HepG2 (cell line): ENCODE measurements around the gene MACROD2. TPM values are rescaled to one million over a fixed set of nuclear protein-coding genes. Genes with fewer than 3 reads are reported as not detected.

ENCODE experiments used
- ATAC-seq: fragments of 200-7000 bp; cut with Tn5 transposase; 3 replicates; pipeline ENCODE4 v1.9.1; 2020; ENCODE audit warnings: mild to moderate bottlenecking, moderate library complexity
- BruUV-seq: library from RNA; stranded (reverse); fragments of 400-500 nt; replicated peaks from 2 replicates; lab custom pipeline; 2021; lab: Mats Ljungman, UMichigan
- CTCF ChIA-PET: fragments of 300-600 bp; formaldehyde crosslinking; extraction: SDS; loops from one replicate; lab custom pipeline; 2021; ENCODE audit warnings: low total read pairs, inconsistent platforms, low intra/inter-chr PET ratio; lab: Yijun Ruan, JAX
- POLR2A ChIA-PET: fragments of 350-600 bp; sonication (Branson Sonifier 250); formaldehyde crosslinking; loops from one replicate; lab custom pipeline; 2020; ENCODE audit warnings: antibody characterized with exemption, inconsistent platforms; lab: Yijun Ruan, JAX
- DNase-seq: peaks from one replicate; pipeline ENCODE4 v3.0.0-alpha.2; 2015; ENCODE audit warnings: low spot score
- FAIRE-seq: peaks from 3 replicates; lab custom pipeline; 2011; peaks lifted over from hg19 to GRCh38; lab: Jason Lieb, UNC
- H2AFZ ChIP-seq: one replicate; pipeline ENCODE4 v1.6.1; 2011; ENCODE audit warnings: low read length, inconsistent platforms
- H3K27ac ChIP-seq: fragments of 300-600 bp; 3 replicates; pipeline ENCODE4 v1.8.0; 2011; ENCODE audit warnings: mixed run types, mild to moderate bottlenecking, mixed read lengths, low read length, inconsistent platforms; ENCODE audit not compliant: insufficient read depth; ENCODE audit errors: extremely low read length
- H3K27me3 ChIP-seq, 2 experiments: fragments of 200-600 bp in 1 of 2; 2 replicates in 1 of 2; 3 replicates in 1 of 2; pipeline versions ENCODE4 v1.6.0 to v1.8.0; 2011; ENCODE audit warnings: low read length in 2 of 2, mild to moderate bottlenecking in 2 of 2, moderate library complexity in 2 of 2, inconsistent platforms in 1 of 2; ENCODE audit not compliant: insufficient read depth in 2 of 2, control insufficient read depth in 1 of 2
- H3K36me3 ChIP-seq, 2 experiments: fragments of 200-600 bp in 1 of 2; replicated peaks in 1 of 2; 2 replicates in 1 of 2; 3 replicates in 1 of 2; pipeline versions ENCODE4 v1.5.1 to v1.8.0; 2011; ENCODE audit warnings: low read length in 2 of 2, inconsistent platforms in 1 of 2; ENCODE audit not compliant: insufficient read depth in 2 of 2, control insufficient read depth in 1 of 2
- H3K4me1 ChIP-seq: 2 replicates; pipeline ENCODE4 v1.5.1; 2012; ENCODE audit warnings: low read length, inconsistent platforms; ENCODE audit not compliant: insufficient read depth
- H3K4me2 ChIP-seq: 2 replicates; pipeline ENCODE4 v1.6.0; 2011; ENCODE audit warnings: low read depth, low read length, inconsistent platforms
- H3K4me3 ChIP-seq, 3 experiments: fragments of 200-600 bp in 1 of 3; sonication (generic), shearing (Covaris generic) in 1 of 3; replicated peaks in 1 of 3; 2 replicates each; pipeline ENCODE4 v1.5.1; 2011 to 2016; ENCODE audit warnings: low read length in 3 of 3, inconsistent platforms in 2 of 3, low read depth in 2 of 3, mild to moderate bottlenecking in 2 of 3, control low read depth in 1 of 3, mixed read lengths in 1 of 3; ENCODE audit not compliant: insufficient read depth in 1 of 3
- H3K79me2 ChIP-seq: one replicate; pipeline ENCODE4 v1.6.1; 2011; ENCODE audit warnings: low read length, inconsistent platforms; ENCODE audit not compliant: insufficient read depth
- H3K9ac ChIP-seq: 2 replicates; pipeline ENCODE4 v1.6.0; 2011; ENCODE audit warnings: mild to moderate bottlenecking, low read depth, low read length, inconsistent platforms; ENCODE audit not compliant: insufficient read depth
- H3K9me3 ChIP-seq: 2 replicates; pipeline ENCODE4 v1.5.1; 2012; ENCODE audit warnings: mild to moderate bottlenecking, low read length
- H4K20me1 ChIP-seq: 2 replicates; pipeline ENCODE4 v1.6.0; 2011; ENCODE audit warnings: inconsistent platforms, mild to moderate bottlenecking, low read length, moderate library complexity; ENCODE audit not compliant: insufficient read depth
- BRF2 ChIP-seq: sonication (generic); formaldehyde crosslinking; IDR thresholded peaks from 2 replicates; pipeline ENCODE4 v1.8.1; 2022; ENCODE audit warnings: mild to moderate bottlenecking, missing genetic modification reagents
- CBX1 ChIP-seq: IDR thresholded peaks from one replicate; pipeline ENCODE4 v1.6.1; 2016; ENCODE audit warnings: antibody characterized with exemption, low read depth
- GATAD1 ChIP-seq: IDR thresholded peaks from 2 replicates; pipeline ENCODE4 v1.6.1; 2016; ENCODE audit warnings: missing genetic modification reagents, missing compliant biosample characterization
- JUNB ChIP-seq: sonication (generic); formaldehyde crosslinking; IDR thresholded peaks from 2 replicates; pipeline ENCODE4 v1.8.0; 2022; ENCODE audit warnings: missing genetic modification reagents, mild to moderate bottlenecking, borderline replicate concordance
- KDM3A ChIP-seq: IDR thresholded peaks from 2 replicates; pipeline ENCODE4 v1.6.1; 2018; ENCODE audit warnings: low read depth, missing compliant biosample characterization
- PITX1 ChIP-seq: sonication (generic); formaldehyde crosslinking; IDR thresholded peaks from 2 replicates; pipeline ENCODE4 v1.5.1; 2020; ENCODE audit warnings: mild to moderate bottlenecking, missing genetic modification reagents
- PRDM15 ChIP-seq: sonication (generic); formaldehyde crosslinking; IDR thresholded peaks from 2 replicates; pipeline ENCODE4 v1.4.0; 2020; ENCODE audit warnings: missing genetic modification reagents
- RNF219 ChIP-seq: sonication (generic); formaldehyde crosslinking; IDR thresholded peaks from 2 replicates; pipeline ENCODE4 v1.5.0; 2020; ENCODE audit warnings: mild to moderate bottlenecking, missing genetic modification reagents
- TAF15 ChIP-seq: fragments of 200-400 bp; formaldehyde crosslinking; IDR thresholded peaks from one replicate; pipeline ENCODE4 v1.6.1; 2018; ENCODE audit warnings: mild to moderate bottlenecking, low read depth, low read length; ENCODE audit not compliant: poor library complexity, severe bottlenecking
- TFDP1 ChIP-seq: IDR thresholded peaks from 2 replicates; pipeline ENCODE4 v1.6.1; 2016; ENCODE audit warnings: missing compliant biosample characterization, missing genetic modification reagents, borderline replicate concordance
- U2AF1 ChIP-seq: fragments of 200-400 bp; formaldehyde crosslinking; optimal IDR thresholded peaks from 2 replicates; pipeline ENCODE3; 2017; ENCODE audit warnings: mild to moderate bottlenecking, low read depth, low read length
- ZNF530 ChIP-seq: sonication (generic); formaldehyde crosslinking; IDR thresholded peaks from 2 replicates; pipeline ENCODE4 v1.5.0; 2020; ENCODE audit warnings: low read depth, mild to moderate bottlenecking, missing genetic modification reagents
- ZNF766 ChIP-seq: sonication (generic); formaldehyde crosslinking; IDR thresholded peaks from 2 replicates; pipeline ENCODE4 v1.5.0; 2020; ENCODE audit warnings: missing genetic modification reagents, borderline replicate concordance
- ZNF788 ChIP-seq: sonication (generic); formaldehyde crosslinking; IDR thresholded peaks from 2 replicates; pipeline ENCODE4 v1.5.0; 2020; ENCODE audit warnings: mild to moderate bottlenecking, missing genetic modification reagents, borderline replicate concordance
- WGBS: methylation state at CpG from one replicate; pipeline ENCODE4 v1.1.6; 2017; ENCODE audit warnings: low lambda C conversion rate; 5-methylcytosine and 5-hydroxymethylcytosine counted together
- in situ Hi-C: cut with HindIII; loops from 2 replicates; pipeline ENCODE4 v1.10.0; 2017; ENCODE audit warnings: low pct_unique_long_range_greater_than_20kb; ENCODE audit not compliant: extremely low pct_ligation_motif_present
- intact Hi-C: fragments of 100-400 bp; cut with micrococcal nuclease; formaldehyde crosslinking; loops from one replicate; pipeline ENCODE4 v1.10.0; 2022; ENCODE audit not compliant: unreplicated experiment
- polyA plus RNA-seq, 8 experiments: library from polyadenylated mRNA; depleted of rRNA in 3 of 8; stranded (reverse) in 7 of 8; unstranded in 1 of 8; fragments of >200 nt; fragmentation: Illumina TruSeq in 4 of 8; extraction: Trizol in 4 of 8; gene quantifications; 2 replicates each; pipeline versions ENCODE4 v1.2.1 to v1.2.3, GENCODE V29; 2011 to 2016; ENCODE audit warnings: low read depth in 4 of 8, missing spikeins in 1 of 8, mixed read lengths in 1 of 8; ENCODE audit not compliant: insufficient read depth in 1 of 8
- total RNA-seq, 5 experiments: library from RNA; depleted of rRNA; stranded (reverse); fragments of >200 nt; fragmentation: Illumina TruSeq; extraction: Trizol; gene quantifications; 2 replicates each; pipeline ENCODE4 v1.2.3, GENCODE V29; 2016; ENCODE audit warnings: low read depth in 1 of 5

The MACROD2 gene
- total and polyA plus RNA-seq, 2 of the 13 experiments (the other 11 are each of a cell fraction or from before 2014, with no cell fraction given), result 0.13 to 0.51 TPM

GRCh38 chr20:14522595-14522994, 527.3 kb downstream of the MACROD2 start (continued):
- TF ChIP-seq RNF219 (CRISPR knock-in tag), result no peak
- TF ChIP-seq CBX1, result no peak
- no peak for TF ChIP-seq U2AF1
- TF ChIP-seq ZNF530, result no peak
- TF ChIP-seq PITX1 (CRISPR knock-in tag), result no peak
- TF ChIP-seq TFDP1, result no peak

- Histone ChIP-seq H3K4me3 (no peak overlapping the region), H2AFZ (no peak overlapping the region), H3K9me3 (no peaks in the 10 kb centered on the region), H3K4me2 (no peak overlapping the region), H3K27ac (no peak overlapping the region), H3K36me3 (no peaks in the 10 kb centered on the region), H3K27me3 (no peaks in the 10 kb centered on the region), H3K79me2 (no peaks in the 10 kb centered on the region), H4K20me1 (no peaks in the 10 kb centered on the region), H3K9ac (no peak overlapping the region), H3K4me1 (no peaks in the 10 kb centered on the region)
- no peak for DNase-seq
- TF ChIP-seq ZNF788 (CRISPR knock-in tag) (no peak), JUNB (no peak), ZNF766 (no peak), KDM3A (CRISPR knock-in tag) (no peak), PRDM15 (CRISPR knock-in tag) (no peak), GATAD1 (CRISPR knock-in tag) (no peak), BRF2 (CRISPR knock-in tag) (no peak), TAF15 (no peak)
- 9% methylated on average over 4 of the region's 4 CpGs for whole genome bisulfite sequencing
- intact Hi-C loops, result no loop called here
- ATAC-seq, result no peak
- no TSS peak for BruUV-seq
- ChIA-PET CTCF (no interaction called here), POLR2A (no interaction called here)
- FAIRE-seq, result no peak
- in situ Hi-C loops, result no loop called here
Measured at GRCh38 chr20:14523090-14523489, 527.8 kb downstream of the MACROD2 start.
